T-helper 2 cell treated with Interferon-gamma antibody and Interleukin-4, amounts not matched to agents 100 ng/mL and 5 ng/mL, for 36 hours (primary cell): ENCODE measurements around the gene OR5T2. TPM values are rescaled to one million over a fixed set of nuclear protein-coding genes. Genes with fewer than 3 reads are reported as not detected.
"Not testable (repeated sequence)": the region's sequence is repeated elsewhere in the genome, so short reads cannot be mapped to it uniquely, and the experiment has no call there.

ENCODE experiments used
- intact Hi-C: fragments of 100-400 bp; cut with micrococcal nuclease; formaldehyde crosslinking; loops from one replicate; pipeline ENCODE4 v1.15.1; 2023
- total RNA-seq: library from RNA; stranded (reverse); gene quantifications from 2 replicates; pipeline ENCODE4 v1.2.3, GENCODE V29; 2022

OR5T2 gene
- total RNA-seq, result not detected in 2 replicates

DNA sequence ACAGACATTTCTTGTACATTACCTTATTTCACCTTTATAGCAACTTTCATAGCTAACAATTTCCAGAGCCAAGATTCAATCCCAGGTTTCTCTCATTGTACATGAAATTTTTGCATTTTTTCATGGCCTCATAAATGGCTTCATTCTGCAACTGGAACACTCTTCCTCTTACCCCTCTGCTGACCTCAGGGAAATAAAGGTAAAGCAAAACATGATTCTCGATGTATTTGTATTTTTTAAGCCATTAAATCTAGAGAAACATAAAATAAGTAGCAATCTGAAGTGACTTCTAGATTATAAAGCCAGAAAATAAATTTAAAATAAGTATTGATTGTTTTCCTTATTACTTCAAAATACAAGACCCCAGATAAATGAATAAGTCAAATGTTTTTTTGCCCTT lies at the start of gene OR5T2:
Gene OR5T2 (minus strand): TSS at position 101 of the 400 bp plus-strand sequence. CDS start 1,193 bp downstream, outside the sequence.
- intact Hi-C loops, result no loop called here

DNA sequence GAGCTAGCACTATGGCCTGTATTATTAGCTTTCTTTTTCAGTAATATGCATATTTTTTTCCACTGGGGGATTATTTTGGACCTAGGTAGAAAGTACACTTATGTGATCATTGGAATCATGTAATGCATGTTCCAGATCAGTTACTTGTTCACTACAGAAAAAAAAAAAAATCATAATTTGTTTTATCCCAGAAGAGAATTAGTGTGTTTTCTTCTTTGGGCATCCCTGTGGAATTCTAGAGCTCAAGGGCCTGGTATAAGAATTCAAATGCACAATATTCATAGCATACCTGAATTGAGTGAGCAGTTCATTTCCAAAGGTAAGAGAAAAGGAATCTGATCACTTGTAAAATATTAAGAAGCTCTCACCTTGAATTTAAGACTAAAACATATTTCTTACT lies 39.8 kb upstream of the OR5T2 start, which contains the start of gene OR5T1:
Gene OR5T1 (plus strand): TSS at position 301 of the 400 bp plus-strand sequence. CDS start 1,485 bp downstream, outside the sequence.
- intact Hi-C loops, result no loop called here

DNA sequence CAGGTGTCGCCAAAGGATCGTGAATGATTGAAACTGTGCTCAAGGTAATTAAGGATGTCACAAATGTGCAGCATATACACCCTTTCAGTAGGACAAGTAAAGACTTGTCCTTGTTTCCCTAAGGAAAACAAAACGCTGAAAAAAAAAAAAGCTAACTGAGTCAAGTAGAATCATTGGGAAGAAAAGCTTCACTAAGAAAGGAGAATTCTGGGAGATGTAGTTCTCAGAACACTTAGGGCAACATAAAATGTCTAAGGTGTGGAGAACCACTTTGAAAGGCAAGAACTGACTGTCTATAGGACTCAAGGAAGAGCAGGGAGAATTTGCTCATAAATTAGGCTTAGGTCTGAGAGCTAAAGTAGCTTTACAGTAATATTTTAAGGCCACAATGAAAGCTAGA lies 37.0 kb upstream of the OR5T2 start:
- intact Hi-C loops, result no loop called here

DNA sequence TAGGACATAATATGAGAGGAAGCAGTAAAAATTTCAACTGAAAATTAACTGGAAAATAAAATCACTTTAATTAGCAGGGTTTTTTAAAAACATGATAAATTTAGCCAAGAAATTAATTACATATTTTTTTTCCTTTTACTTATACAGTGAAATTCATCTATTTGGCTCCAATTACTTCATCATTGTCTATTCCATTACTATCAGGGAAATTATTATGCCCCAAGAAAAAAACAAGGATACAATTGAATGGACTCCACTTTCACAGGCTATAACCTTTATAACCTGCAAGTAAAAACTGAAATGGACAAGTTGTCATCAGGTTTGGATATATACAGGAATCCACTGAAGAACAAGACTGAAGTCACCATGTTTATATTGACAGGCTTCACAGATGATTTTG lies 17.9 kb upstream of the OR5T2 start, which contains the start of gene OR5T3:
Gene OR5T3 (plus strand): TSS at position 301 of the 400 bp plus-strand sequence. CDS start 0 bp downstream, at position 301.
- intact Hi-C loops, result no loop called here

DNA sequence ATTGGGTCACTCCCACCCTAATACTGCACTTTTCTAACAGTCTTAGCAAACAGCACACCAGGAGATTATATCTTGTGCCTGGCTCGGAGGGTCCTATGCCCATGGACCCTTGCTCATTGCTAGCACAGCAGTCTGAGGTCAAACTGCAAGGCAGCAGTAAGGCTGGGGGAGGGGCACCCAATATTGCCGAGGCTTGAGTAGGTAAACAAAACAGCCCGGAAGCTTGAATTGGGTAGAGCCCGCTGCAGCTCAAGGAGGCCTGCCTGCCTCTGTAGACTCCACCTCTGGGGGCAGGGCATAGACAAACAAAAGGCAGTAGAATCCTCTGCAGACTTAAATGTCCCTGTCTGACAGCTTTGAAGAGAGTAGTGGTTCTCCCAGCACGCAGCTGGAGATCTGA lies 14.3 kb downstream of the OR5T2 start:
- intact Hi-C loops, result not testable (repeated sequence)

DNA sequence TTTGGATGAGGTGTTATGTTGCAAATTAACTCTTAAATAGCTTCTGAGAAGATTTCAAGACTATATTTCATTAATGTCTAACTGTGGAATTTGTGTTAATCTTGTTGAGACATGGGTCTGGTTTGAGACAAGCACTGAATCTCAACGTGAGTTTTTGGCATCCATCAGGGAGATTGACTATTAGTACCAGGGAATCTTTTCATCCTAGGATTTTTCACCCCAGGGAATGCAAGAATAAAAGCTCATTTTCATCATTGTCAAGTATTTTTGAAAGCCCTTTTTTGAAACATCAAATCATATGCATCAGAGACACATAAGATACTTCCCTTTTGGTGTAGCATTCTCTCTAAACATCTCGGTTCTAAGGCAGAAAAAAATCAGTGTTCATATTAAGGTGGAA lies 19.5 kb downstream of the OR5T2 start:
- intact Hi-C loops, result no loop called here

DNA sequence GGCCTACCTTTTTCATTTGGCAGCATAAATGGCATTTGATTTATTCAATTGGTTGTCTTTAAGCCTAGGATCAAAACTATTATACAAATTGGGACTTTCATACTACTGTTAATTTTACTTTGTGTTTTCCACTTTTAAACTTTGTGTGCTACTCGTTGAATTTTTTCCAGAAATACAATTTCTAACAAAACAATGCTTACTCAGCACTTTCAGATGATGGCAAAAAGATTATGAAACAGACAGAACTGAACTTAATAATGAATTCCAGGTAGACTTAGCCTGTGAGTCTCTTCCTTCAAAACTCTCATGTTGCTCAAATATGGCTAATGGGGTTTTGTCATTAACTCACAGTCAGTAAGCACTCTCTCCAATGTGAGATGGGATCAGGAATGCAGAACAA lies 26.3 kb downstream of the OR5T2 start:
- intact Hi-C loops, result no loop called here

DNA sequence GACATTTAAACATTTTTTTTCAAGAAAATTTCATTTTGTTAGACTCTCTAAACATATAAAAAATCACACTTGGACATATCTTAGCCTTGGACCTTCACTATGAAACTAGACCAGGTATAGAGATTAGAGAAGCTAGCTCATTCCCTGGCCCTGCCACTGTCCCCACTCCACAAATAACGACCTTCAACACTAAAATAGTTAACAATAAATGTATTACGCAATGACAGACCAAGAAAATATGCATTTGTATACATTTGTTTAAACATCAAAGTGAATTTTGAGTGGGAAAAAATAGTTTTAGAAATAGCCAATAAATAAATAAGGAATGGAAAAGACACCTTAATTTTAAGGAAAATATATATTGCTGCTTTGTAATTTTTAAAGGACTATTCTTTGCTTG lies 36.7 kb downstream of the OR5T2 start:
- intact Hi-C loops, result no loop called here

DNA sequence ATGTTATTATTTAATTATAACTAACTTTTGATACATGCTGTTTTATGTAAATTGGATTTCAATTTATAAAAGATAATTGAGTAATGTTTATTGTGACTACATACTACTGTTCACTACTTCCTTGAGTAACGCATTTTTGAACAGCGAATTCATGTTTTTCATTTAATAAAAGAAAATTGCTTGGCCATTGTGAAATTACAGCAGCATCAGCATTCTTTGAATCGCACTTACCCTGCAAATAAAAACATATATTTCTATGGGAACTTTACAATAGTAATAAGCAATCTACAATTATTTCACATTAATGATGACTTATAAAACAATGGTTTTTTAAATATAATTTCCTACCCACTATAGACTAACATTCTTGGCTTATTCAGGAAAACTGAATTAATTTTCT lies 37.4 kb downstream of the OR5T2 start:
- intact Hi-C loops, result no loop called here

DNA sequence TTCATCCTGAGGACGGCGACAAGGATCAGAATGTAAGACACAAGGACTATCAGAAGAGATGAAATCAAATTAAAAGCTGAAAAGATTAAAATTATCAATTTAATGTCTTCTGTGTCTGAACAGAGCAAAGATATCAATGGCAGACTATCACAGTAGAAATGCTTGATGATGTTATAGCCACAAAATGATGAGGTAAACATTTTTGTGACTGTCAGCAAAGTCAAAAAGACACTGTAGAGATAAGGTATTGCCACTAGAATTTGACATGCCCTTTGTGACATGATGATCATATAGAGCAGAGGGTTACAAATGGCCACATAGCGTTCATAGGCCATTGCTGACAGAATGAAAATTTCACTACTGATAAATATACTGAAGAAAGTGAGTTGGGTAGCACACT lies 45.5 kb downstream of the OR5T2 start:
- intact Hi-C loops, result no loop called here

DNA sequence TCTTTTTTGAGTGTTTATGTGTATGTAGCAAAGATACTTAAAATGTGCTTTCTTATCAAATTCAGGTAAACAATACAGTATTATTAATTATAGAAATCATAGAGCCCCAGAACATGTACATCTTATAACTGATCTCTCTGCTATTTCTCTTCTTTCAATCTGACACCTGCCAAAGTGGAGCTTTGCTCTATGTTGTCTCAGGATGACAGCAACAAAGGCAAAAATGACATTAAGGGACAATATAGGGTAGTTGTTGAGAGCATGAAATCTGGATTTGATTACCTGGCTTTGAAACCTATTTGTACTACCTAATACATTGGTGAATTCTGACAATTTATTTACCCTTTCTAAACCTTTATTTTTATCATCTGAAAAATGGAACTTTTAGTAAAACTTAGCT lies 50.6 kb downstream of the OR5T2 start:
- intact Hi-C loops, result no loop called here

Other genes starting within 250 kb of the OR5T2 start
- not detected in 2 replicates for gene OR5F1, start 239.6 kb downstream of the OR5T2 start, total RNA-seq
- gene OR5AS1, start 206.6 kb downstream of the OR5T2 start, total RNA-seq, result not detected in 2 replicates
- not detected in 2 replicates for gene OR8I2, start 140.9 kb downstream of the OR5T2 start, total RNA-seq
- not detected in 2 replicates for gene OR8H2, start 130.6 kb downstream of the OR5T2 start, total RNA-seq
- not detected in 2 replicates for gene OR8H3, start 111.9 kb downstream of the OR5T2 start, total RNA-seq
- gene OR8J3, start 94.1 kb downstream of the OR5T2 start, total RNA-seq, result not detected in 2 replicates
- gene OR8K5, start 73.9 kb downstream of the OR5T2 start, total RNA-seq, result not detected in 2 replicates
- gene OR5J2, start 57.6 kb downstream of the OR5T2 start, total RNA-seq, result not detected in 2 replicates
- not detected in 2 replicates for gene OR5T3, start 18.0 kb upstream of the OR5T2 start, total RNA-seq
- gene OR5T1, start 39.9 kb upstream of the OR5T2 start, total RNA-seq, result not detected in 2 replicates
- not detected in 2 replicates for gene OR8H1, start 58.0 kb upstream of the OR5T2 start, total RNA-seq
- not detected in 2 replicates for gene OR8K3, start 80.9 kb upstream of the OR5T2 start, total RNA-seq
- gene OR8K1, start 111.8 kb upstream of the OR5T2 start, total RNA-seq, result not detected in 2 replicates
- not detected in 2 replicates for gene OR8J1, start 120.0 kb upstream of the OR5T2 start, total RNA-seq
- not detected in 2 replicates for gene OR8U1, start 141.4 kb upstream of the OR5T2 start, total RNA-seq
- gene OR5AL1, start 178.4 kb upstream of the OR5T2 start, total RNA-seq, result not detected in 2 replicates
- gene OR5M3, start 239.1 kb upstream of the OR5T2 start, total RNA-seq, result not detected in 2 replicates